Mucosa of stomach (tissue), 1 donor: ENCODE data around the gene KRTAP6-1.

Experiments used
- H3K27me3 ChIP-seq: one replicate; pipeline ENCODE4 v1.7.0; 2013; ENCODE audit warnings: mild to moderate bottlenecking, low read length; ENCODE audit not compliant: control insufficient read depth, insufficient read depth
- H3K36me3 ChIP-seq: one replicate; pipeline ENCODE4 v1.7.0; 2013; ENCODE audit warnings: low read length; ENCODE audit not compliant: control insufficient read depth, insufficient read depth
- H3K4me1 ChIP-seq: one replicate; pipeline ENCODE4 v1.7.0; 2013; ENCODE audit warnings: mild to moderate bottlenecking, low read length; ENCODE audit not compliant: control insufficient read depth, insufficient read depth
- H3K4me3 ChIP-seq: one replicate; pipeline ENCODE4 v1.7.0; 2013; ENCODE audit warnings: low read length
- H3K9ac ChIP-seq: one replicate; pipeline ENCODE4 v1.7.0; 2013; ENCODE audit warnings: mild to moderate bottlenecking, low read length, moderate library complexity
- H3K9me3 ChIP-seq: one replicate; pipeline ENCODE4 v1.7.0; 2013; ENCODE audit warnings: mild to moderate bottlenecking, low read length, moderate library complexity; ENCODE audit not compliant: control insufficient read depth
- donor health status: Pancreatic carcinoma.

The KRTAP6-1 gene

DNA sequence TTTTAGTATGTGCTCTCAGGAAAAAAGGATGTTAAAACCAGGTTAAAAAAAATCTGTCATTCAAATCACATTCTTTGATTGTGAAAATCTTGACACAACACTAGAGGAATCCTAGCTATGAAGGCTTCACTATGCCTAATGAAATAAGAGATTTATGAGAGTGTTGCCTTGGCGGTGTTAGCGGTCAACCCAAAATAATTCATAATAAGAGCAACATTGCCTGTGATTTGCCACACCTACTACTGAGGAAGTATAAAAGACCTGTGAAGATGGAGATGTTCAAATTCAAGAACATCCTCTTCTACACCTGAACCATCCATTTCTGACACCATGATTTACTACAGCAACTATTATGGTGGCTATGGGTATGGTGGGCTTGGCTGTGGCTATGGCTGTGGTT is 2.4 kb upstream of the KRTAP6-1 start, which contains the start of gene KRTAP20-1:
Gene KRTAP20-1, plus strand, starts transcription at position 301 of the 400 bp plus-strand sequence. Its CDS starts 30 bp downstream, at position 331.
- H3K4me1 ChIP-seq: no peaks in the 10 kb centered on the region
- H3K36me3 ChIP-seq: no peaks in the 10 kb centered on the region
- H3K9me3 ChIP-seq: no peaks in the 10 kb centered on the region
- no peak within 1 kb of the TSS for H3K4me3 ChIP-seq
- no peak within 1 kb of the TSS for H3K9ac ChIP-seq
- H3K27me3 ChIP-seq: no peaks in the 10 kb centered on the region

DNA sequence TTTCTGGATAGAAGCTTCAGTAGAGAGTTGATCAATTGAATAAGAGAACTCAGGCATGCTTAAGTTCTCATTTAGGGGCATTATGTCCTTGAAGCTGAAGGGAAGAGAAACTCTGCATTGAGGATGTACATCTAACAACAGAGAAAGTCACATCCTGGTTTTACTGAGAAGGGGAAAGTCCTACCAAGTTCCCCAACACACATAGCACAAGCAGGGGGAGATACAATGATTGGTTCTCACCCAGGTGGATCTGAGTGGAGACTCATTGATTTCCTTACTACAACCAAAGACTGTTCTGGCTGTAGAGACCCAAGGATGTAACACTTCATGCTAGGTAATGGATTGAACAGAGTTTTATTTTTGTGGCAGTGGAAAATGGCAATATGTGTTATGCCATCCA is 1.5 kb upstream of the KRTAP6-1 start:
- no peak overlapping the region for H3K9ac ChIP-seq
- no peaks in the 10 kb centered on the region for H3K36me3 ChIP-seq
- no peak overlapping the region for H3K4me3 ChIP-seq
- H3K4me1 ChIP-seq: no peaks in the 10 kb centered on the region
- H3K27me3 ChIP-seq: no peaks in the 10 kb centered on the region
- no peaks in the 10 kb centered on the region for H3K9me3 ChIP-seq

DNA sequence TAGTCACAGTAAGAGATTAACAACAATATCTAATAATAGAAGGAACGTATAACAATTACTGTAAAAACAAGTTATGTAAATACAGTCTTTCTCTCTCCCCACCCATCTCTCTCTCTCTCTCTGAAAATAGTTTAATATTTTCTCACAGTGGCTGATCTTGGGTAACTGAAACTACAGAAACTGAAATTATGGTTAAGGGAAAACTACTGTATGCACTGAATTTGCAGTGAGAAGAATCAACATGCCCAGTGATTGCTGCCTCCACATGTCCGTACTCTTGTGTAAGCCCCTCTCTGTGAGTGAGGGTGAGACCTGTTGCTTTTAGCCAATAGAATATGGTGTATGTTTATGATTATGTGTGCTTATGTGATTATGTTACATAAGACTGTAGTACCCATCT is 1.6 kb downstream of the KRTAP6-1 start:
- no peaks in the 10 kb centered on the region for H3K4me1 ChIP-seq
- no peak overlapping the region for H3K4me3 ChIP-seq

DNA sequence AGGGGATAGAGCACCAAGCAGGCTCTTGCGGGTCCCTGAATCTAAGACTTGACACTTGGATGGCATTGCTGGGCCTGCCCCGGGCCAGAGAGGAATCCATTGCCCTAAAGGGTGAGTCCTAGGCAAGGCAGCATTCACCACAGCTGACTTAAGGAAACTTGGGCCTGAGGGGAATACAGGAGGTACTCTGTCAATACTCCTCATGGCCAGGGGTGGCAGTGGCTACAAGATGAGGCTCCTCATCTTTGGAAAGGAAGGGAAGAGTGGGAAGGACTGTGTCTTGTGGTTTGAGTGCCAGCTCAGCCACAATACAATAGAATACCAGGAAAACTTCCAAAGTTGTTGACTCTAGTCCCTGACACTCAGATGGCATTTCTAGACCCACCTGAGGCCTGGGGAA is 7.8 kb downstream of the KRTAP6-1 start:
- Histone ChIP-seq H3K9ac (no peak overlapping the region), H3K9me3 (no peaks in the 10 kb centered on the region), H3K4me1 (no peaks in the 10 kb centered on the region), H3K27me3 (no peaks in the 10 kb centered on the region), H3K4me3 (no peak overlapping the region), H3K36me3 (no peaks in the 10 kb centered on the region)

More for the DNA sequence above, 1.6 kb downstream of the KRTAP6-1 start:
- H3K27me3 ChIP-seq: no peaks in the 10 kb centered on the region
- no peak overlapping the region for H3K9ac ChIP-seq
- H3K36me3 ChIP-seq: no peaks in the 10 kb centered on the region
- no peaks in the 10 kb centered on the region for H3K9me3 ChIP-seq

DNA sequence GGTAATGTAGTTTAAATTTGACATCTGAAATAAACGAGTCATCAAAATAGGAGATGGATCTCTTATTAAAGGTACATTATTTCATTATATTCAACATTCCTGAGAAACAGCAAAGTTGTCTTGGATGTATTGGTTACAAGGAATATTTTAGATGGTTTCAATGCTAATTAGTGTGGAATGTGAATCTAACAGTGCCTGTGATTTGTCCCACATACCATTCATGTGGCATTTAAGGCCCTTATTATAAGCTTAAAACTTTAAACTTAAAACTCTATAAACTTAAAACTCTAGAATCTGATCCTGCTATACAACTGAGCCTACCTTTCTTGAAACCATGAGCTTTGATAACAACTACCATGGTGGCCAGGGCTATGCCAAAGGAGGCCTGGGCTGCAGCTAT is 12.9 kb downstream of the KRTAP6-1 start, which contains the start of gene KRTAP22-1:
Gene KRTAP22-1, plus strand, starts transcription at position 301 of the 400 bp plus-strand sequence.
- no peak within 1 kb of the TSS for H3K9ac ChIP-seq
- no peaks in the 10 kb centered on the region for H3K4me1 ChIP-seq
- H3K36me3 ChIP-seq: no peaks in the 10 kb centered on the region
- H3K4me3 ChIP-seq: no peak within 1 kb of the TSS
- no peaks in the 10 kb centered on the region for H3K27me3 ChIP-seq
- no peaks in the 10 kb centered on the region for H3K9me3 ChIP-seq

DNA sequence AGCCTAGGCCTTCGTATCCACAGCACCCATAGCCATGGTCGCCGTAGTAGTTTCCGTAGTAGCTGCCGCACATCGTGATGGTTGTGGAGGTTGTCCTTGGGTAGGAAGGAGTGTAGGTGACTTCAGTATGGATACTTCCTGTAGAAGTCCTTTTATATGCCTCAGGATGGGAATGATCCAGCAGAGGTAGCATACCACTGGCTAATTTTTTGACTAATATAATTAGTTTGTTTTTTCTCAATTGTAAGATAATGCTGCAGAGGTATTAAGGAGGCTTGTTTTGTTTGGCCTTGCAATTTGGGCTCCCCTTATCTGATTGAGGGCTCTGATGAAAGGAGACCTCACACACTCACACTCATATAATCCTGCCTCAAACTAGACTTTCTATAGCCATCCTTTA is 14.9 kb downstream of the KRTAP6-1 start, which contains the start of gene KRTAP6-2:
Gene KRTAP6-2, minus strand, starts transcription at position 101 of the 400 bp plus-strand sequence. Its CDS starts 28 bp downstream, at position 73.
- H3K36me3 ChIP-seq: no peaks in the 10 kb centered on the region
- no peaks in the 10 kb centered on the region for H3K4me1 ChIP-seq
- H3K9ac ChIP-seq: no peak within 1 kb of the TSS
- no peak within 1 kb of the TSS for H3K4me3 ChIP-seq
- no peaks in the 10 kb centered on the region for H3K27me3 ChIP-seq
- H3K9me3 ChIP-seq: no peaks in the 10 kb centered on the region

DNA sequence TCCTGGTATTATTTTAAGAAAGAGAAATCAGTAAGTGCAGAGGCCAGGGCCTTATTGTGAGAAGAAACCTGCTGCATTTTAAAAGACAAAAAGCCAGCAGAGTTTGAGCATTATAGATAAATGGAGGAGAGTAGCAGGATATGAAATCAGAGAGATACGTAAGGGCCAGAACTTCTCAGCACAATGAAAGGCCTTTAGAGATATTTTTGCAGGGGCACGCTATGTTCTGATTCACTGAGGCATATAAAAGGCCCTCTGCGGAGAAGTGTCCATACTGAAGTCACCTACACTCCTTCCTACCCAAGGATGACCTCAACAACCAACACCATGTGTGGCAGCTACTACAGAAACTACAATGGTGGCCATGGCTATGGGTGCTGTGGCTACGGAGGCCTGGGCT is 21.6 kb downstream of the KRTAP6-1 start, which contains the start of gene KRTAP6-3:
Gene KRTAP6-3, plus strand, starts transcription at position 301 of the 400 bp plus-strand sequence. Its CDS starts 6 bp downstream, at position 307.
- Histone ChIP-seq H3K4me1 (no peaks in the 10 kb centered on the region), H3K9ac (no peak within 1 kb of the TSS), H3K27me3 (no peaks in the 10 kb centered on the region), H3K9me3 (no peaks in the 10 kb centered on the region), H3K36me3 (no peaks in the 10 kb centered on the region), H3K4me3 (no peak within 1 kb of the TSS)

DNA sequence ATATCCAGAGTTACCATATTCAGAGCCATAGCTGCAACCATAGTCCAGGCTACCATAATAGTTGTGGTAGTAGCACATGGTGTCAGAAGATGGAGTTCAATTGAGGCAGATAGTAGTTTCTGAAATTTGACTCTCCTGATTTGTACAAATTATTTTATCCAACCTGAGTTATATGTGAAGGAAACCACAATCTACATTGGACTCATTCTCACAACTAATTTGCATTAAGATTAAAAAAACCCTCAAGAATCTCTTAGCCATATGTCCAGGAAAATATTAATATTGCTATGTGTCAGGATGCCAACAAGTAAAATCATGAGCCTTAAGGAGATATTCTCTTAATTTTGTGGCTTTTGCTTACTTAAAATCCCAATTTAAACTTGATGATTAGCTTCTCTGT is 23.4 kb downstream of the KRTAP6-1 start, which contains the start of gene KRTAP22-2:
Gene KRTAP22-2, minus strand, starts transcription at position 101 of the 400 bp plus-strand sequence.
- Histone ChIP-seq H3K27me3 (no peaks in the 10 kb centered on the region), H3K36me3 (no peaks in the 10 kb centered on the region), H3K4me1 (no peaks in the 10 kb centered on the region), H3K9me3 (no peaks in the 10 kb centered on the region), H3K4me3 (no peak within 1 kb of the TSS), H3K9ac (no peak within 1 kb of the TSS)

DNA sequence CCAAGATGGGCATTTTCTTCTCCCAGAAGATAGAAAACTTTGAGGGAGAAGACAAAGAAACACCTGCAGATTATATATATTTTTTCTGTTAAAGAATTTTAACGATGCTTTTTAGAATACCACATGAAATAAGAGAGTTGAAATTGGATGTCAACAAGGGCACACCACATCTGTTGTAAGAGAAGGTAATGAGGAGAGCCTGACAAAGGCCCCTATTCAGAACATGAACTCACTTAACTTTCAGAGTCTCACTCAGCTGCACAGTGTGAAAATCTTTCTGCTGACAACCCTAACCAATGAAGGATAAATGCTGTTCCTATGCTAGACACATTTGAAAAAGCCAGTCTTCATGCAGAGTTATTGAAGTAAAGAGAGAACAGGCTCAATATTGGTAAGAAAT is 30.9 kb downstream of the KRTAP6-1 start:
- no peaks in the 10 kb centered on the region for H3K27me3 ChIP-seq
- H3K36me3 ChIP-seq: no peaks in the 10 kb centered on the region
- no peak overlapping the region for H3K4me3 ChIP-seq
- H3K9me3 ChIP-seq: no peaks in the 10 kb centered on the region
- no peak overlapping the region for H3K9ac ChIP-seq
- H3K4me1 ChIP-seq: no peaks in the 10 kb centered on the region

DNA sequence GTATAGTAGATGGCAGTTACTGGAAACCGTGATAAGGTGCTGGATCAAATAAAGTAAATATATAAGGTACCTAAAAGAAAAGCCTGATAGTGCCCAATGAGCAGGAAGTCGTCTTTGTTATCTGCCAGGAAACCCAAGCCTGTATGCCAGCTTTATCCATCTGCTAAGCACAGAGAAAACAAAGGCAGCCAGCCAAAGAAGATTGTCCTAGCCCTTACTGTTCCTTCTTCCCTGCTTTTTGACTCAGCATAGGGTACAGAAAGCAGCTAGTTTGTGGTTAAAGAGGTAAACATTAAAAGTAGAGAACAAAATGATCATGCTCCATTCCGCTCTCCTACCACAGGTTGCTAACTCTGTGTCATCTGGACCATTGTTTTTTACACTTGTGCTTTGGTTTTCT is 33.6 kb downstream of the KRTAP6-1 start:
- no peak overlapping the region for H3K9ac ChIP-seq
- no peaks in the 10 kb centered on the region for H3K4me1 ChIP-seq
- no peaks in the 10 kb centered on the region for H3K9me3 ChIP-seq
- H3K27me3 ChIP-seq: no peaks in the 10 kb centered on the region
- no peaks in the 10 kb centered on the region for H3K36me3 ChIP-seq
- H3K4me3 ChIP-seq: no peak overlapping the region

DNA sequence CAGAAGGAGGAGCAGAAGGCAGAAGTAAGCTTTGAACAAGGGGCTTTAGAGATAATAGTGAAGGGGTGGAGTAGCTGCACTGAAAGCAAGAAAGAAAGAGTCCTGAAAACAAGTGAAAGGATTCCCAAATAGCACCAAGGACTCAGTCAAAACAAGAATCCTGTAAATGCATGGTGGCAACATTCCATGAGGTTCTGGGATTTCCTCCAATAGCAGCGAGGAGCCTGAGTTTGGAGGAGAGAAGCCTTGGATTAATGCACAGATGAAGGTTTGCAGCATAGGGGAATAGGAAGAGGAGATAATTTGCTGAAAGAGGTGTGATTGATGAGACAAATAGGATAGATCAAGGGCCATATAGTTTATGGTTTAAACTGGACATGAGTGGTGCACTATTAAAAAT is 34.4 kb downstream of the KRTAP6-1 start:
- Histone ChIP-seq H3K36me3 (no peaks in the 10 kb centered on the region), H3K9ac (no peak overlapping the region), H3K27me3 (no peaks in the 10 kb centered on the region), H3K9me3 (no peaks in the 10 kb centered on the region), H3K4me3 (no peak overlapping the region), H3K4me1 (no peaks in the 10 kb centered on the region)

DNA sequence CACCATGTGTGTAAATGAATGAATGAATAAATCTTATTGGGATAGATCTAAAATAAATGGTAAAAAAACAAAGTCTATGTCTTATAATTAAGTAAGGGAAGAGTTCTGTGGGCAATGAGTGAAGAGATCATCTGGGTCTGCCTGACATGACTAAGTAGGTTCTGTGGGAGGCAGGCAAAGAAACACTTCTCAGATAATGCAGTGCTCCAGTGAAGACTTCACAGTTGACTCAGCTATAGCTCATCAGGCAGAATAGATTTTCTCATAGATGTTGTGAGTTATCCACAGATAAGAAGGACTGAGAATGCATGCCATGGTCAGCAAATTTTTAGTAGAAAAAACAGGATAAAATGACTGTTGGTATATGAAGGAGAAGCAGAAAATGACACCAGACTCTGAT is 36.0 kb downstream of the KRTAP6-1 start:
- H3K9ac ChIP-seq: no peak overlapping the region
- no peaks in the 10 kb centered on the region for H3K9me3 ChIP-seq
- no peaks in the 10 kb centered on the region for H3K27me3 ChIP-seq
- no peaks in the 10 kb centered on the region for H3K4me1 ChIP-seq
- no peaks in the 10 kb centered on the region for H3K36me3 ChIP-seq
- no peak overlapping the region for H3K4me3 ChIP-seq

DNA sequence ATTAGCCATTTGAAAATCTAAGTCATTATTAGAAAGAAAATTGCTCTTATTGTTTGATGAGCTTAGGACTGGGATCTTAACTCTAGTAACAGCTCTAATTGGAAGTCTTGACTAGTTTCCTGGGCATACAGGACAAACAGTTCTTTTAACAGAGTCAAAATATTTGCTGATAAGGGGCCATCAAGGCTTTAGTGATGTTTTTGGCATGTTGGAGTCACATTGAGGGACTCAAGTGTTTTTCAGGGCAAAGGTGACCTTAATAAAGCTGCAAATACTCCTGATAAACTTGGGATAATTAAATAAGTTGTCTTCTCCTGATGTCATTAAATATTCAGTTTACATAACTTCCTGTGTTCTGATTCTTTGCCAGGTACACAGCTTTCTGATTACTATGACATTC is 46.1 kb downstream of the KRTAP6-1 start:
- Histone ChIP-seq H3K4me3 (no peak overlapping the region), H3K36me3 (no peaks in the 10 kb centered on the region), H3K4me1 (no peaks in the 10 kb centered on the region), H3K9me3 (no peaks in the 10 kb centered on the region), H3K27me3 (no peaks in the 10 kb centered on the region), H3K9ac (no peak overlapping the region)
